Measurements from ENCODE around the gene NAA40.
A peak's percentile ranks its signal among the peaks of the same experiment; 100 is the strongest.

The NAA40 gene

GRCh38 chr11:63999349-64000025 lies 60.7 kb downstream of the NAA40 start:
- Histone ChIP-seq H2AK5ac (ENCODE audit: low read length, severe bottlenecking) (no peak overlapping the region), H3K23ac (ENCODE audit: low read length in 2 of 2) (no peak overlapping the region), H3K18ac (ENCODE audit: low read depth in 1 of 2, low read length in 2 of 2) (no peak overlapping the region), H4K91ac (ENCODE audit: low read length) (no peak overlapping the region), H2BK15ac (ENCODE audit: low read depth, poor library complexity, severe bottlenecking) (no peak overlapping the region), H2BK12ac (ENCODE audit: low read length in 2 of 2) (no peak overlapping the region), H3K14ac (ENCODE audit: low read length in 2 of 2) (no peak overlapping the region), H3K4ac (ENCODE audit: low read depth in 1 of 2, low read length in 2 of 2) (no peak overlapping the region), H3K4me1 (ENCODE audit: control insufficient read depth, insufficient read depth, low read depth, low read length) (peaks cover 56% of the 10 kb centered on the region), H3K4me2 (ENCODE audit: low read length, poor library complexity, severe bottlenecking) (peak overlapping the region; percentile 53), H2AFZ (ENCODE audit: low read depth, low read length) (no peak overlapping the region), H2BK5ac (ENCODE audit: low read depth, low read length, poor library complexity, severe bottlenecking) (no peak overlapping the region), H3K79me1 (replicated peaks; ENCODE audit: low read length, poor library complexity, severe bottlenecking) (peaks cover 18% of the 10 kb centered on the region), H3K36me3 (ENCODE audit: control insufficient read depth in 1 of 2, insufficient read depth in 2 of 2, low read depth in 1 of 2, low read length in 2 of 2) (peaks cover 36 to 50% of the 10 kb centered on the region in 2 experiments), H2BK120ac (ENCODE audit: low read depth, low read length) (no peak overlapping the region), H3K9me3 (ENCODE audit: control insufficient read depth, low read length) (no peaks in the 10 kb centered on the region), H3K4me3 (ENCODE audit: insufficient read depth in 1 of 2, low read depth in 1 of 2, low read length in 2 of 2) (peak overlapping the region; percentile 29 to 33), H4K8ac (ENCODE audit: low read length) (no peak overlapping the region), H3K9ac (ENCODE audit: low read length) (no peak overlapping the region), H3K27ac (ENCODE audit: low read length, poor library complexity, severe bottlenecking) (no peak overlapping the region), H3K27me3 (ENCODE audit: control insufficient read depth in 1 of 2, insufficient read depth in 1 of 2, low read length in 2 of 2) (peaks cover 0 to 9% of the 10 kb centered on the region in 2 experiments)
- WGBS = 5% methylated on average over 44 of the region's 59 CpGs
- DNase-seq = peak; percentile 53

GRCh38 chr11:64000026-64000739 lies 61.4 kb downstream of the NAA40 start:
- 3% methylated on average over 63 of the region's 67 CpGs for WGBS

GRCh38 chr11:64000740-64001483 lies 62.1 kb downstream of the NAA40 start:
- no peak overlapping the region for H2BK120ac ChIP-seq (ENCODE audit: low read depth, low read length)
- H2BK15ac ChIP-seq (ENCODE audit: low read depth, poor library complexity, severe bottlenecking) = peak overlapping the region; percentile 45
- H2BK12ac ChIP-seq (ENCODE audit: low read length in 2 of 2) = no peak overlapping the region
- no peak overlapping the region for H2BK5ac ChIP-seq (ENCODE audit: low read depth, low read length, poor library complexity, severe bottlenecking)
- no peak overlapping the region for H2AFZ ChIP-seq (ENCODE audit: low read depth, low read length)
- no peak overlapping the region for H3K14ac ChIP-seq (ENCODE audit: low read length in 2 of 2)
- H3K23ac ChIP-seq (ENCODE audit: low read length in 2 of 2) = no peak overlapping the region
- peak overlapping the region; percentile 45 to 70 for H3K4me3 ChIP-seq (ENCODE audit: insufficient read depth in 1 of 2, low read depth in 1 of 2, low read length in 2 of 2)
- peak overlapping the region; percentile 56 for H4K8ac ChIP-seq (ENCODE audit: low read length)
- no peak for DNase-seq
- no peak overlapping the region for H3K27ac ChIP-seq (ENCODE audit: low read length, poor library complexity, severe bottlenecking)
- peak overlapping the region in 1 of 2 experiments; percentile 63 for H3K18ac ChIP-seq (ENCODE audit: low read depth in 1 of 2, low read length in 2 of 2)
- H3K4me1 ChIP-seq (ENCODE audit: control insufficient read depth, insufficient read depth, low read depth, low read length) = peaks cover 56% of the 10 kb centered on the region
- peak overlapping the region; percentile 18 for H4K91ac ChIP-seq (ENCODE audit: low read length)
- H3K4ac ChIP-seq (ENCODE audit: low read depth in 1 of 2, low read length in 2 of 2) = no peak overlapping the region
- H3K27me3 ChIP-seq (ENCODE audit: control insufficient read depth in 1 of 2, insufficient read depth in 1 of 2, low read length in 2 of 2) = peaks cover 0 to 9% of the 10 kb centered on the region in 2 experiments
- H3K79me1 ChIP-seq (replicated peaks; ENCODE audit: low read length, poor library complexity, severe bottlenecking) = peaks cover 11% of the 10 kb centered on the region
- H3K9ac ChIP-seq (ENCODE audit: low read length) = peak overlapping the region; percentile 70
- no peaks in the 10 kb centered on the region for H3K9me3 ChIP-seq (ENCODE audit: control insufficient read depth, low read length)
- H3K4me2 ChIP-seq (ENCODE audit: low read length, poor library complexity, severe bottlenecking) = peak overlapping the region; percentile 62
- H3K36me3 ChIP-seq (ENCODE audit: control insufficient read depth in 1 of 2, insufficient read depth in 2 of 2, low read depth in 1 of 2, low read length in 2 of 2) = peaks cover 23 to 37% of the 10 kb centered on the region in 2 experiments
- no peak overlapping the region for H2AK5ac ChIP-seq (ENCODE audit: low read length, severe bottlenecking)
- WGBS = 28% methylated on average over 60 of the region's 60 CpGs

More at GRCh38 chr11:64000026-64000739, 61.4 kb downstream of the NAA40 start:
- H3K4ac ChIP-seq (ENCODE audit: low read depth in 1 of 2, low read length in 2 of 2) = no peak overlapping the region
- no peak overlapping the region for H2BK120ac ChIP-seq (ENCODE audit: low read depth, low read length)
- peak overlapping the region; percentile 45 to 70 for H3K4me3 ChIP-seq (ENCODE audit: insufficient read depth in 1 of 2, low read depth in 1 of 2, low read length in 2 of 2)
- H3K4me2 ChIP-seq (ENCODE audit: low read length, poor library complexity, severe bottlenecking) = peak overlapping the region; percentile 62
- H3K9ac ChIP-seq (ENCODE audit: low read length) = peak overlapping the region; percentile 70
- H4K91ac ChIP-seq (ENCODE audit: low read length) = no peak overlapping the region
- peaks cover 0 to 9% of the 10 kb centered on the region in 2 experiments for H3K27me3 ChIP-seq (ENCODE audit: control insufficient read depth in 1 of 2, insufficient read depth in 1 of 2, low read length in 2 of 2)
- peak overlapping the region in 1 of 2 experiments; percentile 28 for H3K23ac ChIP-seq (ENCODE audit: low read length in 2 of 2)
- no peaks in the 10 kb centered on the region for H3K9me3 ChIP-seq (ENCODE audit: control insufficient read depth, low read length)
- peak overlapping the region; percentile 56 for H4K8ac ChIP-seq (ENCODE audit: low read length)
- peak; percentile 67 for DNase-seq
- H3K36me3 ChIP-seq (ENCODE audit: control insufficient read depth in 1 of 2, insufficient read depth in 2 of 2, low read depth in 1 of 2, low read length in 2 of 2) = peaks cover 29 to 44% of the 10 kb centered on the region in 2 experiments
- H3K79me1 ChIP-seq (replicated peaks; ENCODE audit: low read length, poor library complexity, severe bottlenecking) = peaks cover 16% of the 10 kb centered on the region
- H3K27ac ChIP-seq (ENCODE audit: low read length, poor library complexity, severe bottlenecking) = no peak overlapping the region
- peaks cover 58% of the 10 kb centered on the region for H3K4me1 ChIP-seq (ENCODE audit: control insufficient read depth, insufficient read depth, low read depth, low read length)
- peak overlapping the region in 1 of 2 experiments; percentile 63 for H3K18ac ChIP-seq (ENCODE audit: low read depth in 1 of 2, low read length in 2 of 2)
- H2AK5ac ChIP-seq (ENCODE audit: low read length, severe bottlenecking) = no peak overlapping the region
- H2BK12ac ChIP-seq (ENCODE audit: low read length in 2 of 2) = no peak overlapping the region
- H3K14ac ChIP-seq (ENCODE audit: low read length in 2 of 2) = no peak overlapping the region
- peak overlapping the region; percentile 45 for H2BK15ac ChIP-seq (ENCODE audit: low read depth, poor library complexity, severe bottlenecking)
- H2BK5ac ChIP-seq (ENCODE audit: low read depth, low read length, poor library complexity, severe bottlenecking) = no peak overlapping the region
- no peak overlapping the region for H2AFZ ChIP-seq (ENCODE audit: low read depth, low read length)

Measured in mesenchymal stem cell (in vitro differentiated cells and primary cell).